ENCODE results near the gene GNAI3. TPM values are rescaled to one million over a fixed set of nuclear protein-coding genes. Genes with fewer than 3 reads are reported as not detected.

GNAI3 gene
- total and polyA plus RNA-seq, 2 of the 13 experiments (the other 11 are each of a cell fraction or from before 2014, with no cell fraction given): 4.3 to 9.0 TPM

- intact Hi-C loops (cut with micrococcal nuclease; ENCODE audit: unreplicated experiment): no loop called here
- TF ChIP-seq SOX5 (CRISPR knock-in tag; IDR thresholded peaks at IDR 0.05; ENCODE audit: borderline replicate concordance) (no peak), RBM39 (IDR thresholded peaks at IDR 0.05; ENCODE audit: low read depth, low read length, poor library complexity, severe bottlenecking) (no peak), RBAK (CRISPR knock-in tag; IDR thresholded peaks at IDR 0.05) (no peak), ZKSCAN1 (IDR thresholded peaks at IDR 0.05; ENCODE audit: low read length) (no peak), KLF15 (CRISPR knock-in tag; IDR thresholded peaks at IDR 0.05; ENCODE audit: borderline replicate concordance) (no peak), ZNF639 (CRISPR knock-in tag; conservative IDR thresholded peaks at IDR 0.05) (no peak), ZNF572 (CRISPR knock-in tag; IDR thresholded peaks at IDR 0.05) (no peak), ONECUT2 (CRISPR knock-in tag; IDR thresholded peaks at IDR 0.05) (no peak), ZNF724P (CRISPR knock-in tag; IDR thresholded peaks at IDR 0.05; ENCODE audit: borderline replicate concordance) (no peak), ZFP82 (CRISPR knock-in tag; IDR thresholded peaks at IDR 0.05; ENCODE audit: borderline replicate concordance) (no peak), DNMT1 (CRISPR knock-in tag; IDR thresholded peaks at IDR 0.05) (no peak), PHF21A (CRISPR knock-in tag; IDR thresholded peaks at IDR 0.05) (no peak)
These were observed 106.1 kb downstream of the GNAI3 start for GRCh38 chr1:109654519-109654918.

More at GRCh38 chr1:109654519-109654918, 106.1 kb downstream of the GNAI3 start:
- ATAC-seq: no peak
- H2AFZ ChIP-seq (ENCODE audit: low read length): no peak overlapping the region
- H4K20me1 ChIP-seq (ENCODE audit: insufficient read depth, low read length): no peaks in the 10 kb centered on the region
- no peak for FAIRE-seq
- H3K36me3 ChIP-seq (replicated peaks in 1 of 2; ENCODE audit: control insufficient read depth in 1 of 2, insufficient read depth in 2 of 2, low read length in 2 of 2): no peaks in the 10 kb centered on the region; a peak in 1 of 5 replicates
- WGBS (ENCODE audit: low lambda C conversion rate): 81% methylated on average over 12 of the region's 12 CpGs
- no peak overlapping the region for H3K27ac ChIP-seq (ENCODE audit: extremely low read length, insufficient read depth, low read length)
- BruUV-seq (replicated peaks): no TSS peak
- ChIA-PET CTCF (ENCODE audit: low intra/inter-chr PET ratio, low total read pairs) (no interaction called here), POLR2A (interaction anchor here (2.2 kb wide), 1 partner anchor 14 kb away, joined by 12 read pairs; no protein-coding TSS in a partner anchor)
- H3K27me3 ChIP-seq (ENCODE audit: control insufficient read depth in 1 of 2, insufficient read depth in 2 of 2, low read length in 2 of 2): 0 out of 5 replicates have a peak, but pooled peaks cover 0 to 4% of the 10 kb centered on the region in 2 experiments
- DNase-seq (ENCODE audit: low spot score): no peak
- H3K4me3 ChIP-seq (replicated peaks in 1 of 3; ENCODE audit: insufficient read depth in 1 of 3, low read depth in 2 of 3, low read length in 3 of 3): no peak overlapping the region
- H3K79me2 ChIP-seq (ENCODE audit: insufficient read depth, low read length): no peaks in the 10 kb centered on the region
- no peak overlapping the region for H3K9ac ChIP-seq (ENCODE audit: insufficient read depth, low read depth, low read length)
- in situ Hi-C loops (cut with HindIII; ENCODE audit: extremely low pct_ligation_motif_present, low pct_unique_long_range_greater_than_20kb): no loop called here
- H3K4me2 ChIP-seq (ENCODE audit: low read depth, low read length): no peak overlapping the region
- no peaks in the 10 kb centered on the region for H3K9me3 ChIP-seq (ENCODE audit: low read length)
- peaks cover 27% of the 10 kb centered on the region for H3K4me1 ChIP-seq (ENCODE audit: insufficient read depth, low read length)
